Measurements from ENCODE around the gene CHD1.

The CHD1 gene

GRCh38 chr5:98940581-98940980, 11.8 kb upstream of the CHD1 start:
- Histone ChIP-seq H3K4me2 (ENCODE audit: low read length) (no peak overlapping the region), H3K4me1 (ENCODE audit: control insufficient read depth, low read length) (no peaks in the 10 kb centered on the region), H3K36me3 (ENCODE audit: control insufficient read depth, low read length) (no peaks in the 10 kb centered on the region), H3K27me3 (ENCODE audit: control insufficient read depth, low read length) (no peaks in the 10 kb centered on the region), H3K79me2 (ENCODE audit: control insufficient read depth, low read length) (no peaks in the 10 kb centered on the region), H3K9me2 (replicated peaks; ENCODE audit: control insufficient read depth, low read length) (no peaks in the 10 kb centered on the region), H3K4me3 (ENCODE audit: low read length) (no peak overlapping the region), H4K20me1 (ENCODE audit: control insufficient read depth, insufficient read depth, low read depth, low read length) (peaks cover 6% of the 10 kb centered on the region; the same call in 1 of the 2 replicates), H3F3A (ENCODE audit: control insufficient read depth, insufficient read depth) (no peaks in the 10 kb centered on the region), H3K27ac (ENCODE audit: low read depth, low read length) (no peak overlapping the region), H3K9me3 (ENCODE audit: control insufficient read depth, insufficient read depth, low read length) (no peaks in the 10 kb centered on the region)
- TF ChIP-seq EZH2phosphoT487 (IDR thresholded peaks at IDR 0.05; ENCODE audit: borderline replicate concordance, low read length) (no peak), CTCF (IDR thresholded peaks at IDR 0.05; ENCODE audit: low read depth, low read length, poor library complexity, severe bottlenecking) (no peak)

- no peak overlapping the region for H3K27ac ChIP-seq (ENCODE audit: low read depth, low read length)
- no peak overlapping the region for H3K4me3 ChIP-seq (ENCODE audit: low read length)
- H4K20me1 ChIP-seq (ENCODE audit: control insufficient read depth, insufficient read depth, low read depth, low read length), result peaks cover 15% of the 10 kb centered on the region
- no peak overlapping the region for H3K4me2 ChIP-seq (ENCODE audit: low read length)
- H3K36me3 ChIP-seq (ENCODE audit: control insufficient read depth, low read length), result no peaks in the 10 kb centered on the region
- no peaks in the 10 kb centered on the region for H3F3A ChIP-seq (ENCODE audit: control insufficient read depth, insufficient read depth)
- no peak for TF ChIP-seq CTCF (IDR thresholded peaks at IDR 0.05; ENCODE audit: low read depth, low read length, poor library complexity, severe bottlenecking)
- TF ChIP-seq EZH2phosphoT487 (IDR thresholded peaks at IDR 0.05; ENCODE audit: borderline replicate concordance, low read length), result no peak
- no peaks in the 10 kb centered on the region for H3K79me2 ChIP-seq (ENCODE audit: control insufficient read depth, low read length)
- H3K9me2 ChIP-seq (replicated peaks; ENCODE audit: control insufficient read depth, low read length), result no peaks in the 10 kb centered on the region
- no peaks in the 10 kb centered on the region for H3K9me3 ChIP-seq (ENCODE audit: control insufficient read depth, insufficient read depth, low read length)
- peaks cover 3% of the 10 kb centered on the region for H3K4me1 ChIP-seq (ENCODE audit: control insufficient read depth, low read length)
- H3K27me3 ChIP-seq (ENCODE audit: control insufficient read depth, low read length), result no peaks in the 10 kb centered on the region
Observed at GRCh38 chr5:98938464-98938863, 9.7 kb upstream of the CHD1 start.

- Histone ChIP-seq H3K27ac (ENCODE audit: low read depth, low read length) (no peak overlapping the region), H3F3A (ENCODE audit: control insufficient read depth, insufficient read depth) (no peaks in the 10 kb centered on the region), H3K4me2 (ENCODE audit: low read length) (no peak overlapping the region), H3K4me1 (ENCODE audit: control insufficient read depth, low read length) (peaks cover 10% of the 10 kb centered on the region), H3K9me2 (replicated peaks; ENCODE audit: control insufficient read depth, low read length) (no peaks in the 10 kb centered on the region), H3K27me3 (ENCODE audit: control insufficient read depth, low read length) (no peaks in the 10 kb centered on the region), H4K20me1 (ENCODE audit: control insufficient read depth, insufficient read depth, low read depth, low read length) (peaks cover 21% of the 10 kb centered on the region), H3K9me3 (ENCODE audit: control insufficient read depth, insufficient read depth, low read length) (no peaks in the 10 kb centered on the region), H3K4me3 (ENCODE audit: low read length) (no peak overlapping the region), H3K36me3 (ENCODE audit: control insufficient read depth, low read length) (no peaks in the 10 kb centered on the region), H3K79me2 (ENCODE audit: control insufficient read depth, low read length) (peaks cover 5% of the 10 kb centered on the region; the same call in 1 of the 2 replicates)
- TF ChIP-seq EZH2phosphoT487 (IDR thresholded peaks at IDR 0.05; ENCODE audit: borderline replicate concordance, low read length) (no peak), CTCF (IDR thresholded peaks at IDR 0.05; ENCODE audit: low read depth, low read length, poor library complexity, severe bottlenecking) (no peak)
Observed at GRCh38 chr5:98936948-98937715, 8.3 kb upstream of the CHD1 start.
